T-cell (primary cell): ENCODE measurements around the gene CTNNBL1. TPM values are rescaled to one million over a fixed set of nuclear protein-coding genes. Genes with fewer than 3 reads are reported as not detected.

Experiments used
- ATAC-seq, 4 experiments: fragments of 200-7000 bp in 3 of 4; fragments of 150-1000 bp in 1 of 4; cut with Tn5 transposase; replicated peaks in 1 of 4; 1 replicate in 3 of 4; 2 replicates in 1 of 4; pipeline ENCODE4 v1.10.0; 2021; ENCODE audit warnings: moderate library complexity in 3 of 4, mild to moderate bottlenecking in 2 of 4, moderate number of reproducible peaks in 1 of 4
- CTCF ChIA-PET, 2 donors: fragments of 300-600 bp; sonication (Branson Sonifier 250); formaldehyde crosslinking; loops; one replicate each; lab custom pipeline; 2022; ENCODE audit warnings: antibody characterized with exemption in 2 of 2; lab: Charles Lee
- POLR2A ChIA-PET, 2 donors: fragments of 300-600 bp; sonication (Branson Sonifier 250); formaldehyde crosslinking; loops; one replicate each; lab custom pipeline; 2022; ENCODE audit warnings: antibody characterized with exemption in 2 of 2; lab: Charles Lee
- DNase-seq, 35 experiments: peaks; one replicate each; pipeline versions ENCODE4 v3.0.0 to v3.0.0-alpha.2; 2013 to 2023
- H3K27ac ChIP-seq: one replicate; pipeline ENCODE4 v1.5.1; 2013; ENCODE audit warnings: low read length
- H3K27me3 ChIP-seq, 2 experiments: replicated peaks in 1 of 2; 1 replicate in 1 of 2; 2 replicates in 1 of 2; pipeline versions ENCODE4 v1.6.1 to v1.7.0; 2013; ENCODE audit warnings: low read length in 1 of 2, mixed read lengths in 1 of 2; ENCODE audit not compliant: control insufficient read depth in 2 of 2, insufficient read depth in 2 of 2; ENCODE audit errors: extremely low read depth in 1 of 2
- H3K36me3 ChIP-seq, 2 donors: 1 replicate in 1 of 2; 2 replicates in 1 of 2; pipeline versions ENCODE4 v1.6.1 to v1.7.0; 2013; ENCODE audit warnings: low read length in 1 of 2; ENCODE audit not compliant: control insufficient read depth in 2 of 2, insufficient read depth in 1 of 2; ENCODE audit errors: extremely low read depth in 1 of 2
- H3K4me1 ChIP-seq, 2 experiments: 1 replicate in 1 of 2; 2 replicates in 1 of 2; pipeline versions ENCODE4 v1.6.1 to v1.7.0; 2013; ENCODE audit warnings: low read length in 2 of 2, mixed read lengths in 1 of 2; ENCODE audit not compliant: insufficient read depth in 2 of 2, control insufficient read depth in 1 of 2; ENCODE audit errors: extremely low read depth in 1 of 2
- H3K4me3 ChIP-seq, 2 donors: 1 replicate in 1 of 2; 2 replicates in 1 of 2; pipeline versions ENCODE4 v1.5.1 to v1.7.0; 2013; ENCODE audit warnings: mild to moderate bottlenecking in 2 of 2, low read length in 1 of 2, moderate library complexity in 1 of 2; ENCODE audit not compliant: control insufficient read depth in 1 of 2; ENCODE audit errors: extremely low read depth in 1 of 2
- H3K9me3 ChIP-seq: 2 replicates; pipeline ENCODE4 v1.7.0; 2013
- H3K27ac Mint-ChIP-seq, 2 donors: one replicate each; pipeline ENCODE4 v1.8.0; 2020 to 2021; ENCODE audit warnings: mild to moderate bottlenecking in 2 of 2, mixed read lengths in 2 of 2
- H3K27me3 Mint-ChIP-seq, 2 donors: one replicate each; pipeline ENCODE4 v1.8.0; 2021 to 2022; ENCODE audit warnings: mixed read lengths in 2 of 2
- H3K36me3 Mint-ChIP-seq: one replicate; pipeline ENCODE4 v1.8.0; 2021; ENCODE audit warnings: mixed read lengths
- H3K4me1 Mint-ChIP-seq, 3 donors: one replicate each; pipeline ENCODE4 v1.8.0; 2020 to 2022; ENCODE audit warnings: mixed read lengths in 3 of 3, mild to moderate bottlenecking in 1 of 3
- H3K4me3 Mint-ChIP-seq, 3 donors: one replicate each; pipeline ENCODE4 v1.8.0; 2020 to 2022; ENCODE audit warnings: mild to moderate bottlenecking in 3 of 3, mixed read lengths in 3 of 3, moderate library complexity in 3 of 3
- H3K9me3 Mint-ChIP-seq, 3 donors: one replicate each; pipeline ENCODE4 v1.8.0; 2020 to 2022; ENCODE audit warnings: mixed read lengths in 3 of 3
- WGBS: methylation state at CpG from one replicate; pipeline ENCODE4 v1.1.5; 2013; ENCODE audit warnings: missing lambda C conversion rate; ENCODE audit not compliant: insufficient coverage; 5-methylcytosine and 5-hydroxymethylcytosine counted together
- total RNA-seq, 35 experiments: library from RNA in 6 of 35; stranded (reverse) in 6 of 35; fragments of 120-200 nt in 1 of 35; gene quantifications; one replicate each; pipeline versions ENCODE4 v1.2.1 to v1.2.4 and lab custom pipeline; 2013 to 2026

Gene CTNNBL1
- total RNA-seq, 5 donors from 2014 or later (not counting 1 experiment from before 2014, with no cell fraction given), result 44.6 to 52.4 (median 49.4) TPM

DNA sequence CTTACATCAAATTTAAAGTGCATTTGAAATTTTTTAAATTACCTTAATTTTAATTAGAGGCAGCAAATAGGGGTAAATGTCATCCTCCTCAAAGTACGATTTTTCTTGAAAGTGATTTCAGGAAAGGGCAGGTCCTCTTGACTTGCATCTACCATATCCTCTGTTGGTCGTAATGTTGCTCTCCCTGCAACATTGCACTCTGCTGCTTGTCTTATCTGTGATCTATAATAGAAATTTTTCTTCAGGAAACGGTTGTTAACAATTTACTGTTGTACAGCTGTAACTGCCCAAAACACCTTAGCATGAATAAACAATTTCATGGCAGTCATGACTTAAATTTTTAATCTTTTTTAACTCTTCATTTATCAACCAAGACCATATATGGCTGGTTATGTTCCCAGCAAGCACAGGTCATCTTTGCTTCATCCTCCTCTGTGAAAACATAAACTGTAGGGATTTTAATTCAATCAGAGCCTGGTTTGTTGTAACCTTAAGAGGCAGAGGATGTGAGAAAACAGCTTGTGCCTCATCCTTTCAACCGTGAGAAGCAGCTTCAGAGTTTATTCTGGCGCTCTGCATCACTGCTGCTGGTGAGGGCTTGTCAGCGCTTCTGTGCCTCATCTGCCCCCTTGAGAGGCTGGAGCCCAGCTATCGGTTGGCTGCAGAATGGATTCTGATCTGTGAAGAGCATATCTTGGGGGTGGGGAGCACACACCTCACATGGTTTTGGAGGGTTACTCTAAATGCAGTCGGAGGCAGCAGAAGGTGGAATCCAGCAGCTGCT lies 56.0 kb downstream of the CTNNBL1 start:
- DNase-seq (no peak), ATAC-seq (no peak)
- Mint-ChIP-seq H3K4me3 (no peak overlapping the region), H3K9me3 (no peaks in the 10 kb centered on the region), H3K27me3 (no peaks in the 10 kb centered on the region), H3K27ac (no peak overlapping the region), H3K36me3 (peaks cover 65% of the 10 kb centered on the region), H3K4me1 (no peaks in the 10 kb centered on the region)
- Histone ChIP-seq H3K27ac (no peak overlapping the region), H3K36me3 (peaks cover 5 to 43% of the 10 kb centered on the region in 2 donors), H3K27me3 (no peaks in the 10 kb centered on the region), H3K9me3 (no peaks in the 10 kb centered on the region), H3K4me3 (no peak overlapping the region), H3K4me1 (peaks cover 0 to 3% of the 10 kb centered on the region in 2 experiments)
- CTCF ChIA-PET, result no interaction called here
- POLR2A ChIA-PET, result no interaction called here
- WGBS, result 93% methylated on average over 5 of the region's 8 CpGs

DNA sequence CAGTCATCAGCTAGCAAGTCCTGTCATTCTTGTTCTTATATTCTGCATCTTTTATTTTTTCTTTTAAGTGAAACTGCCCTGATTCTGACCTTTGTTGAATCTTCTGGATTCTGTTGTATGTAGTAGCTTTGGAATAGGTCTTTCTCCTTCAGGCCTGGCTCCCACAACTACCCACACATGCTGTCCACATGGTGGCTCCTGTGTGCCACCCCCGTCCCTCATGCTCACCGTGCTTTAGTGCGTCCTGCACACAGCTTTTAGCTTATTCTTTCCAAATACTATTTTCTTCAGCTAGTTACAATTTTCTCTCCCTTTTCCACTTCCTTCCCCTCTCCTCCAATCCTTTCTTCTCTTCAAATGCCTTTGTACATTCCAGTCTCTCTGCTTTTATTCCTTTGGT lies 61.8 kb downstream of the CTNNBL1 start:
- Mint-ChIP-seq H3K27me3 (no peaks in the 10 kb centered on the region), H3K27ac (no peak overlapping the region), H3K36me3 (peaks cover 71% of the 10 kb centered on the region), H3K9me3 (no peaks in the 10 kb centered on the region), H3K4me1 (peaks cover 0 to 6% (median 2%) of the 10 kb centered on the region in 3 donors), H3K4me3 (no peak overlapping the region)
- ATAC-seq, result no peak
- ChIA-PET CTCF (no interaction called here), POLR2A (no interaction called here)
- WGBS, result 100% methylated on average over 3 of the region's 3 CpGs
- no peaks in the 10 kb centered on the region for H3K9me3 ChIP-seq
- DNase-seq, result no peak
- H3K4me1 ChIP-seq, result no peaks in the 10 kb centered on the region
- no peaks in the 10 kb centered on the region for H3K27me3 ChIP-seq
- peaks cover 2 to 38% of the 10 kb centered on the region in 2 donors for H3K36me3 ChIP-seq
- H3K4me3 ChIP-seq, result no peak overlapping the region
- no peak overlapping the region for H3K27ac ChIP-seq

DNA sequence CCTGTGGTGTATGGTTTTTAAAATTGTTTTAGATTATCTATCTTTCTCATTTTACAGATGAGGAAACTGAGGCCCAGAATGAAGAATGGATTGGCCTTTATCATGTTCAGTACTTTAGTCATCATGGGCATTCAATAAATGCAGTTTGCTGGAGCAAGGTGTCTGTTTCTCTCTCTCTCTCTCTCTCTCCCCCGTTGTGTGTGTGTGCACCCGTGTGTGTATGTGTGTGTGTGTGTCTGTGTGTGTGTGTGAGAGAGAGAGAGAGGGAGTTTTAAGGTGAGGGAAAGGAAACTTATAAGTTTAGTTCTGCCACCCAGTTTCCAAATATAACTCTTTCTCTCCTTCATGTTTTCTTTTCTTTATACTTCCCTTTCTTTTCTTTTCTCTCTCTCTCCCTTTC lies 62.4 kb downstream of the CTNNBL1 start:
- Mint-ChIP-seq H3K4me3 (no peak overlapping the region), H3K9me3 (no peaks in the 10 kb centered on the region), H3K4me1 (peaks cover 0 to 6% (median 2%) of the 10 kb centered on the region in 3 donors), H3K27me3 (no peaks in the 10 kb centered on the region), H3K36me3 (peaks cover 68% of the 10 kb centered on the region), H3K27ac (no peak overlapping the region)
- H3K36me3 ChIP-seq, result peaks cover 2 to 34% of the 10 kb centered on the region in 2 donors
- ATAC-seq, result no peak
- H3K27me3 ChIP-seq, result no peaks in the 10 kb centered on the region
- CTCF ChIA-PET, result no interaction called here
- H3K4me3 ChIP-seq, result no peak overlapping the region
- H3K27ac ChIP-seq, result no peak overlapping the region
- no peak for DNase-seq
- no peaks in the 10 kb centered on the region for H3K4me1 ChIP-seq
- no CpG with 5 or more reads among the region's 2 CpGs for WGBS
- POLR2A ChIA-PET, result no interaction called here
- H3K9me3 ChIP-seq, result no peaks in the 10 kb centered on the region

DNA sequence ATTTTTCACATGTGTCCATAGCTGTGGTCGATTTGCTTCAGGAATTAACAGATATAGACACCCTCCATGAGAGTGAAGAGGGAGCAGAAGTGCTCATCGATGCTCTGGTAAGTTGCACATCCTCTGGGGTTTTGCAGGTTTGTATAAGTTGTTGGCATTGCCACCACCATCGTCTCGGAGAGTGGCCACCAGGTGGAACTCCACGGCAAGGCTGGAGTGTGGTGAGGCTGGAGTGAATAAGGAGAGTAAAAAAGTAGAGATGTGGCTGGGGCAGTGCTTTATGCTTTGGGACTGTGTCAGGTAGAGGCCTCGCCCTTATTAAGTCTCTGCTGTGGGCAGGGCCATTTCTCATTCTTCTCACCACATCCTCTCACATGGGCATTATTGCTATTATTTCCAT lies 63.7 kb downstream of the CTNNBL1 start:
- no peak overlapping the region for H3K27ac Mint-ChIP-seq

DNA sequence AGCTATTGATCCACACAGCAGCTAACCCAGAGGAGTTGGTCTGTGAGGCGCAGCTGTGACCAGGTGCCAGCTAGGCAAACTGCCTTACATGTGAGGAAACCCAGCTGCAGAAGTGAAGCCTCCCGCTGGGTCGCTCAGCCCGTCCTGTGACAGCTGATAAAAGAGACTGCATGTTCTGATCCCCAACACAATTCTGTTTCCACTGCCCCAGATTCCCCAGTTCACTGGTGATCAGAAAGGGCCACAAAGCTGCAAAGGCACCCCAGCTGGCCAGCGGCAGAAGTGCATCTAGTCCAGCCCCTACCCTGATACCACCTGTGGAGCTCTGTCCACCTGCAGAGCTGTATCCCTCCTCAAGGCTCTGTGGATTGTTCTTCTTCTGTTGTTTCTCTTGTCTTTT lies 64.5 kb downstream of the CTNNBL1 start:
- Mint-ChIP-seq H3K4me3 (no peak overlapping the region), H3K27me3 (no peaks in the 10 kb centered on the region), H3K4me1 (peaks cover 0 to 6% (median 2%) of the 10 kb centered on the region in 3 donors), H3K36me3 (peaks cover 72% of the 10 kb centered on the region), H3K27ac (no peak overlapping the region), H3K9me3 (no peaks in the 10 kb centered on the region)
- Histone ChIP-seq H3K4me1 (no peaks in the 10 kb centered on the region), H3K27ac (no peak overlapping the region), H3K9me3 (no peaks in the 10 kb centered on the region), H3K27me3 (no peaks in the 10 kb centered on the region), H3K36me3 (peaks cover 2 to 27% of the 10 kb centered on the region in 2 donors), H3K4me3 (no peak overlapping the region)
- ATAC-seq (no peak), DNase-seq (no peak)
- POLR2A ChIA-PET, result no interaction called here
- CTCF ChIA-PET, result interaction anchor here in 1 of 2 donors (0.6 kb wide), 1 partner anchor 1558 kb away, joined by 3 read pairs; no protein-coding TSS in a partner anchor
- WGBS, result 94% methylated on average over 5 of the region's 5 CpGs

More for the DNA sequence above, 63.7 kb downstream of the CTNNBL1 start:
- no peaks in the 10 kb centered on the region for H3K9me3 Mint-ChIP-seq
- H3K27me3 ChIP-seq, result no peaks in the 10 kb centered on the region
- no peak overlapping the region for H3K4me3 Mint-ChIP-seq
- WGBS, result 96% methylated on average over 5 of the region's 6 CpGs
- DNase-seq (no peak), ATAC-seq (no peak)
- H3K36me3 ChIP-seq, result peaks cover 2 to 28% of the 10 kb centered on the region in 2 donors
- H3K4me1 ChIP-seq, result no peaks in the 10 kb centered on the region
- POLR2A ChIA-PET, result no interaction called here
- CTCF ChIA-PET, result no interaction called here
- H3K27me3 Mint-ChIP-seq, result no peaks in the 10 kb centered on the region
- no peaks in the 10 kb centered on the region for H3K9me3 ChIP-seq
- no peak overlapping the region for H3K4me3 ChIP-seq
- no peak overlapping the region for H3K27ac ChIP-seq
- H3K36me3 Mint-ChIP-seq, result peaks cover 71% of the 10 kb centered on the region
- H3K4me1 Mint-ChIP-seq, result peaks cover 0 to 6% (median 2%) of the 10 kb centered on the region in 3 donors

DNA sequence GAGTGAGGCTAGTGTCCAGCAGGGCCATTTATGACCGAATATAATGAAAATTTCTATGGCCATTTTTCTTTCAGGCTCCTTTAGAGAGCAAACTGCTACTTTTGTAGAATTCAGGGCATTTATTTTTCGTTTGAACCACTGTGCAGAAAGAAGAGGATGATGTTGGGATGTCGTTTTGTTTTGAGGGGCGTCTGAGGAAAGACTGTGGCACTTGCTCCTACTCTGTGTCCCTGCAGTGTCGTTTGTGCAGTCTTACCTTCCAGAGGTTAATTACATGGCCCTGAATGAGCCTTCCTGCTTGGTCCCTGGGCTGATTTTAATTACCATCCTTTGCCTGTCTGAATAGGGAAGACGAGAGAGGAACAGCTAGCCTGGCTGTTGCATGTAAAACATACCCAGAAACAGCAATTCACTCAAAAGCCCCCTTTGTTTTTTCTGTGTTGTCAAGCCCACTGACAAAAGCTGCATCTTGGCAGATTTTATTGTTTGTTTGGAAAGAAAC lies 65.3 kb downstream of the CTNNBL1 start:
- H3K4me1 ChIP-seq, result no peaks in the 10 kb centered on the region
- no peak overlapping the region for H3K4me3 Mint-ChIP-seq
- H3K27me3 Mint-ChIP-seq, result no peaks in the 10 kb centered on the region
- no peaks in the 10 kb centered on the region for H3K9me3 ChIP-seq
- H3K27me3 ChIP-seq, result no peaks in the 10 kb centered on the region
- H3K27ac Mint-ChIP-seq, result no peak overlapping the region
- no peaks in the 10 kb centered on the region for H3K9me3 Mint-ChIP-seq
- H3K36me3 Mint-ChIP-seq, result peaks cover 73% of the 10 kb centered on the region
- DNase-seq (no peak), ATAC-seq (no peak)
- ChIA-PET CTCF (no interaction called here), POLR2A (no interaction called here)
- 85% methylated on average over 4 of the region's 6 CpGs for WGBS
- peaks cover 0 to 6% (median 2%) of the 10 kb centered on the region in 3 donors for H3K4me1 Mint-ChIP-seq
- H3K36me3 ChIP-seq, result peaks cover 2 to 31% of the 10 kb centered on the region in 2 donors
- no peak overlapping the region for H3K4me3 ChIP-seq
- H3K27ac ChIP-seq, result no peak overlapping the region
